Measurements from ENCODE around the gene DHX57. TPM values are rescaled to one million over a fixed set of nuclear protein-coding genes. Genes with fewer than 3 reads are reported as not detected.
"Not testable (repeated sequence)": the region's sequence is repeated elsewhere in the genome, so short reads cannot be mapped to it uniquely, and the experiment has no call there.

The DHX57 gene
- total and polyA plus RNA-seq, 2 donors (not counting 3 experiments of a cell fraction or from before 2014, with no cell fraction given) = 8.7 to 28.2 TPM

DNA sequence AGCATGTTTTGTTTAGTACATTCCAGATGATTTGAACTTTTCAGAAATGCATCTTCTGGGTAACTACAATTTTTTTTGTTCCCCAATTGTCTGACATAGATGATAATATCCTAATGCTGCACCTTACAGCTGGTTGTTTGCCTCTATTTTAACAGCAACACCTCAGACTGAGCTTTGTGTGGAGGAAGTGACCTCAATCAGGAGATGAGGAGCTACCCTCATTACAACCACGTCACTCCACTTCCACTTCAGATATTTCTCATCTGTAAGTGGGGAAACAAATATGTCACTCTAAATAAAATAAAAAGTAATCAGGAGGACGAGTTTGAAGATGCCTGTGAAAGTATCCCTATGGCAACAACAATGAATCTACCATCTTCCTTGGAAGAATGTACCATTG is 112.5 kb downstream of the DHX57 start:
- dilution Hi-C loops (cut with MboI; ENCODE audit: extremely low pct_ligation_motif_present, low sequenced_read_pairs) (no loop called here), intact Hi-C loops (cut with micrococcal nuclease) (no loop called here)
- Histone ChIP-seq H3K27me3 (ENCODE audit: control insufficient read depth in 2 of 2, insufficient read depth in 2 of 2, low read length in 2 of 2) (no peaks in the 10 kb centered on the region), H3K9ac (replicated peaks; ENCODE audit: extremely low read depth, insufficient read depth, low read length) (no peak overlapping the region), H3K4me3 (replicated peaks in 1 of 3; ENCODE audit: insufficient read depth in 1 of 3, low read depth in 1 of 3, low read length in 3 of 3) (no peak overlapping the region), H3K4me2 (ENCODE audit: insufficient read depth, low read length) (no peak overlapping the region), H3K36me3 (ENCODE audit: control insufficient read depth in 2 of 2, extremely low read depth in 1 of 2, insufficient read depth in 2 of 2, low read length in 2 of 2) (no peaks in the 10 kb centered on the region), H3K9me3 (replicated peaks; ENCODE audit: control insufficient read depth, insufficient read depth, low read length) (no peaks in the 10 kb centered on the region), H3K79me2 (ENCODE audit: control insufficient read depth, insufficient read depth, low read length) (no peaks in the 10 kb centered on the region), H4K20me1 (replicated peaks; ENCODE audit: control insufficient read depth, extremely low read depth, insufficient read depth, low read length) (no peaks in the 10 kb centered on the region), H3K9me1 (replicated peaks; ENCODE audit: control insufficient read depth, extremely low read depth, insufficient read depth, low read length) (no peaks in the 10 kb centered on the region), H2AFZ (ENCODE audit: low read depth, low read length) (no peak overlapping the region), H3K4me1 (ENCODE audit: control insufficient read depth, extremely low read depth, insufficient read depth, low read length) (no peaks in the 10 kb centered on the region), H3K27ac (ENCODE audit: insufficient read depth, low read depth, low read length) (no peak overlapping the region)
- CTCF ChIA-PET = interaction anchor here (1.1 kb wide), 1 partner anchor 97 kb away, joined by 3 read pairs; the partner anchor contains the start of gene GALM
- DNase-seq (ENCODE audit: low read depth, low spot score) = no peak
- BruUV-seq (replicated peaks) = no TSS peak
- POLR2A ChIA-PET = interaction anchor here (2.6 kb wide), 1 partner anchor 12 kb away, joined by 21 read pairs; the partner anchor contains the start of gene SRSF7
- no peak for FAIRE-seq
- TF ChIP-seq EZH2 (IDR thresholded peaks at IDR 0.05; ENCODE audit: borderline replicate concordance, low read depth, low read length, severe bottlenecking) (no peak), POLR2A (IDR thresholded peaks at IDR 0.05; ENCODE audit: low read depth, low read length) (no peak), JUN (IDR thresholded peaks at IDR 0.05; ENCODE audit: borderline replicate concordance, insufficient read depth, insufficient read length, low read depth) (no peak), FOS (IDR thresholded peaks at IDR 0.05; ENCODE audit: borderline replicate concordance, insufficient read depth, low read length) (no peak), GATA2 (IDR thresholded peaks at IDR 0.05; ENCODE audit: insufficient read depth, insufficient read length, low read depth, low read length) (no peak)
- TF ChIP-seq, protein P1, sequence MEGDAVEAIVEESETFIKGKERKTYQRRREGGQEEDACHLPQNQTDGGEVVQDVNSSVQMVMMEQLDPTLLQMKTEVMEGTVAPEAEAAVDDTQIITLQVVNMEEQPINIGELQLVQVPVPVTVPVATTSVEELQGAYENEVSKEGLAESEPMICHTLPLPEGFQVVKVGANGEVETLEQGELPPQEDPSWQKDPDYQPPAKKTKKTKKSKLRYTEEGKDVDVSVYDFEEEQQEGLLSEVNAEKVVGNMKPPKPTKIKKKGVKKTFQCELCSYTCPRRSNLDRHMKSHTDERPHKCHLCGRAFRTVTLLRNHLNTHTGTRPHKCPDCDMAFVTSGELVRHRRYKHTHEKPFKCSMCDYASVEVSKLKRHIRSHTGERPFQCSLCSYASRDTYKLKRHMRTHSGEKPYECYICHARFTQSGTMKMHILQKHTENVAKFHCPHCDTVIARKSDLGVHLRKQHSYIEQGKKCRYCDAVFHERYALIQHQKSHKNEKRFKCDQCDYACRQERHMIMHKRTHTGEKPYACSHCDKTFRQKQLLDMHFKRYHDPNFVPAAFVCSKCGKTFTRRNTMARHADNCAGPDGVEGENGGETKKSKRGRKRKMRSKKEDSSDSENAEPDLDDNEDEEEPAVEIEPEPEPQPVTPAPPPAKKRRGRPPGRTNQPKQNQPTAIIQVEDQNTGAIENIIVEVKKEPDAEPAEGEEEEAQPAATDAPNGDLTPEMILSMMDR (IDR thresholded peaks at IDR 0.05; ENCODE audit: extremely low read depth in 1 of 2, insufficient read depth in 1 of 2, low read depth in 1 of 2, low read length in 2 of 2) = no peak
- TF ChIP-seq, protein P2, sequence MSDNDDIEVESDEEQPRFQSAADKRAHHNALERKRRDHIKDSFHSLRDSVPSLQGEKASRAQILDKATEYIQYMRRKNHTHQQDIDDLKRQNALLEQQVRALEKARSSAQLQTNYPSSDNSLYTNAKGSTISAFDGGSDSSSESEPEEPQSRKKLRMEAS (IDR thresholded peaks at IDR 0.05; ENCODE audit: insufficient read depth, insufficient read length) = no peak

DNA sequence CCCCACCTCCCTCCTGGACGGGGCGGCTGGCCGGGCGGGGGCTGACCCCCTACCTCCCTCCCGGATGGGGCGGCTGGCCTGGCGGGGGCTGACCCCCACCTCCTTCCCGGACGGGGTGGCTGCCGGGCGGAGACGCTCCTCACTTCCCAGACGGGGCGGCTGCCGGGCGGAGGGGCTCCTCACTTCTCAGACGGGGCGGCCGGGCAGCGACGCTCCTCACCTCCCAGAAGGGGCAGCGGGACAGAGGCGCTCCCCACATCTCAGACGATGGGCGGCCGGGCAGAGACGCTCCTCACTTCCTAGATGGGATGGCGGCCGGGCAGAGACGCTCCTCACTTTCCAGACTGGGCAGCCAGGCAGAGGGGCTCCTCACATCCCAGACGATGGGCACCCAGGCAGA is 119.8 kb downstream of the DHX57 start:
- DNase-seq (ENCODE audit: low read depth, low spot score); H2AFZ ChIP-seq (ENCODE audit: low read depth, low read length); H3K4me2 ChIP-seq (ENCODE audit: insufficient read depth, low read length); intact Hi-C loops (cut with micrococcal nuclease); BruUV-seq (replicated peaks); POLR2A ChIA-PET; H3K36me3 ChIP-seq (ENCODE audit: control insufficient read depth in 2 of 2, extremely low read depth in 1 of 2, insufficient read depth in 2 of 2, low read length in 2 of 2); H3K9me3 ChIP-seq (replicated peaks; ENCODE audit: control insufficient read depth, insufficient read depth, low read length); H4K20me1 ChIP-seq (replicated peaks; ENCODE audit: control insufficient read depth, extremely low read depth, insufficient read depth, low read length); H3K27ac ChIP-seq (ENCODE audit: insufficient read depth, low read depth, low read length); dilution Hi-C loops (cut with MboI; ENCODE audit: extremely low pct_ligation_motif_present, low sequenced_read_pairs); FAIRE-seq; H3K27me3 ChIP-seq (ENCODE audit: control insufficient read depth in 2 of 2, insufficient read depth in 2 of 2, low read length in 2 of 2); H3K4me3 ChIP-seq (replicated peaks in 1 of 3; ENCODE audit: insufficient read depth in 1 of 3, low read depth in 1 of 3, low read length in 3 of 3); CTCF ChIA-PET; H3K9ac ChIP-seq (replicated peaks; ENCODE audit: extremely low read depth, insufficient read depth, low read length); H3K9me1 ChIP-seq (replicated peaks; ENCODE audit: control insufficient read depth, extremely low read depth, insufficient read depth, low read length); H3K79me2 ChIP-seq (ENCODE audit: control insufficient read depth, insufficient read depth, low read length); H3K4me1 ChIP-seq (ENCODE audit: control insufficient read depth, extremely low read depth, insufficient read depth, low read length): not testable (repeated sequence)
